H1 (cell line): Measurements from ENCODE around the gene EPS8L1. TPM values are rescaled to one million over a fixed set of nuclear protein-coding genes. Genes with fewer than 3 reads are reported as not detected.

Experiments used
- CTCF ChIA-PET: fragments of 300-600 bp; sonication (Branson Sonifier 250); formaldehyde crosslinking; loops from one replicate; lab custom pipeline; 2021; ENCODE audit not compliant: partially characterized antibody; lab: Charles Lee
- POLR2A ChIA-PET: fragments of 300-600 bp; sonication (Branson Sonifier 250); formaldehyde crosslinking; loops from one replicate; lab custom pipeline; 2021; ENCODE audit warnings: inconsistent platforms; ENCODE audit not compliant: partially characterized antibody; lab: Charles Lee
- DNase-seq, 2 experiments: peaks; one replicate each; pipeline versions ENCODE4 v3.0.0 to v3.0.0-alpha.2; 2010 to 2022; ENCODE audit warnings: low spot score in 2 of 2, low read depth in 1 of 2, mixed read lengths in 1 of 2
- FAIRE-seq: peaks from 2 replicates; lab custom pipeline; 2011; peaks lifted over from hg19 to GRCh38; lab: Jason Lieb, UNC
- H2AFZ ChIP-seq: 2 replicates; pipeline ENCODE4 v1.8.1; 2012; ENCODE audit warnings: low read length, inconsistent platforms
- H2AK5ac ChIP-seq: 2 replicates; pipeline ENCODE4 v1.6.1; 2013; ENCODE audit warnings: low read depth, low read length
- H2BK120ac ChIP-seq: replicated peaks from 2 replicates; pipeline ENCODE3; 2013; ENCODE audit warnings: low read depth, low read length, inconsistent platforms
- H2BK12ac ChIP-seq: 2 replicates; pipeline ENCODE4 v1.6.1; 2013; ENCODE audit warnings: low read depth, low read length
- H2BK15ac ChIP-seq: 2 replicates; pipeline ENCODE4 v1.6.1; 2013; ENCODE audit warnings: low read length
- H2BK20ac ChIP-seq: 2 replicates; pipeline ENCODE4 v1.6.1; 2013; ENCODE audit warnings: low read length
- H2BK5ac ChIP-seq: 2 replicates; pipeline ENCODE4 v1.6.1; 2013; ENCODE audit warnings: low read depth, low read length
- H3K14ac ChIP-seq: 2 replicates; pipeline ENCODE4 v1.6.1; 2013; ENCODE audit warnings: inconsistent platforms; ENCODE audit not compliant: insufficient read length
- H3K18ac ChIP-seq: 2 replicates; pipeline ENCODE4 v1.6.1; 2013; ENCODE audit warnings: low read length; ENCODE audit errors: extremely low read depth
- H3K23ac ChIP-seq: 2 replicates; pipeline ENCODE4 v1.6.1; 2013; ENCODE audit warnings: inconsistent platforms; ENCODE audit not compliant: insufficient read length
- H3K23me2 ChIP-seq: 2 replicates; pipeline ENCODE4 v1.6.1; 2013; ENCODE audit warnings: low read depth, low read length
- H3K27ac ChIP-seq: 2 replicates; pipeline ENCODE4 v1.6.1; 2011; ENCODE audit warnings: low read depth, low read length, inconsistent platforms
- H3K27me3 ChIP-seq, 4 experiments: replicated peaks in 1 of 4; 1 replicate in 1 of 4; 2 replicates in 3 of 4; pipeline versions ENCODE4 v1.6.1 to v1.8.1; 2011 to 2013; ENCODE audit warnings: low read length in 3 of 4, mild to moderate bottlenecking in 3 of 4, inconsistent platforms in 2 of 4, mixed read lengths in 2 of 4, moderate library complexity in 1 of 4; ENCODE audit not compliant: control insufficient read depth in 3 of 4, insufficient read depth in 3 of 4; ENCODE audit errors: extremely low read depth in 1 of 4
- H3K36me3 ChIP-seq, 4 experiments: 2 replicates each; pipeline versions ENCODE4 v1.6.1 to v1.8.1; 2011 to 2013; ENCODE audit warnings: mild to moderate bottlenecking in 4 of 4, low read length in 3 of 4, moderate library complexity in 2 of 4, control low read depth in 1 of 4, inconsistent platforms in 1 of 4; ENCODE audit not compliant: insufficient read depth in 4 of 4, control insufficient read depth in 2 of 4
- H3K4ac ChIP-seq: replicated peaks from 2 replicates; pipeline ENCODE3; 2013; ENCODE audit warnings: low read length, low read depth, mixed read lengths, inconsistent platforms; ENCODE audit not compliant: insufficient read length
- H3K4me1 ChIP-seq, 4 experiments: replicated peaks in 1 of 4; 1 replicate in 1 of 4; 2 replicates in 3 of 4; pipeline versions ENCODE4 v1.6.1 to v1.8.1; 2011 to 2013; ENCODE audit warnings: low read length in 3 of 4, inconsistent platforms in 2 of 4, mixed read lengths in 1 of 4; ENCODE audit not compliant: insufficient read depth in 4 of 4, control insufficient read depth in 3 of 4
- H3K4me2 ChIP-seq, 2 experiments: 2 replicates each; pipeline versions ENCODE4 v1.6.1 to v1.8.1; 2011 to 2013; ENCODE audit warnings: low read depth in 2 of 2, low read length in 2 of 2, control low read depth in 1 of 2, inconsistent platforms in 1 of 2, mild to moderate bottlenecking in 1 of 2; ENCODE audit not compliant: insufficient read depth in 1 of 2
- H3K4me3 ChIP-seq, 4 experiments: fragments of 200-600, 300-600 bp in 1 of 4; sonication (generic), shearing (Covaris generic), sonication (Bioruptor Twin) in 1 of 4; 2 replicates each; pipeline versions ENCODE4 v1.5.1 to v1.8.1; 2011 to 2016; ENCODE audit warnings: low read length in 4 of 4, low read depth in 3 of 4, control low read depth in 2 of 4, inconsistent platforms in 2 of 4, mild to moderate bottlenecking in 2 of 4, mixed read lengths in 1 of 4, moderate library complexity in 1 of 4; ENCODE audit not compliant: insufficient read depth in 2 of 4; ENCODE audit errors: extremely low read depth in 1 of 4
- H3K56ac ChIP-seq: replicated peaks from 2 replicates; pipeline ENCODE3; 2013; ENCODE audit warnings: low read depth, mild to moderate bottlenecking, mixed read lengths, low read length, inconsistent platforms; ENCODE audit not compliant: insufficient read length
- H3K79me1 ChIP-seq: 2 replicates; pipeline ENCODE4 v1.6.1; 2013; ENCODE audit warnings: low read depth, low read length, control low read depth
- H3K79me2 ChIP-seq, 2 experiments: 2 replicates each; pipeline versions ENCODE4 v1.6.1 to v1.8.1; 2012 to 2013; ENCODE audit warnings: low read length in 2 of 2, mild to moderate bottlenecking in 2 of 2, inconsistent platforms in 1 of 2; ENCODE audit not compliant: insufficient read depth in 2 of 2, control insufficient read depth in 1 of 2
- H3K9ac ChIP-seq, 4 experiments: replicated peaks in 1 of 4; 1 replicate in 1 of 4; 2 replicates in 3 of 4; pipeline versions ENCODE4 v1.6.1 to v1.8.1; 2011 to 2013; ENCODE audit warnings: low read depth in 3 of 4, low read length in 3 of 4, control low read depth in 2 of 4, mild to moderate bottlenecking in 2 of 4, moderate library complexity in 2 of 4, inconsistent platforms in 1 of 4; ENCODE audit errors: extremely low read depth in 1 of 4
- H3K9me3 ChIP-seq, 2 experiments: 2 replicates each; pipeline versions ENCODE4 v1.6.1 to v1.8.1; 2012 to 2013; ENCODE audit warnings: mild to moderate bottlenecking in 2 of 2, moderate library complexity in 2 of 2, control low read depth in 1 of 2, inconsistent platforms in 1 of 2, low read depth in 1 of 2, low read length in 1 of 2, mixed read lengths in 1 of 2; ENCODE audit not compliant: insufficient read depth in 2 of 2
- H4K20me1 ChIP-seq, 2 experiments: replicated peaks in 1 of 2; 2 replicates each; pipeline versions ENCODE3 to v1.8.1; 2011 to 2013; ENCODE audit warnings: inconsistent platforms in 2 of 2, low read length in 2 of 2, mild to moderate bottlenecking in 1 of 2; ENCODE audit not compliant: insufficient read depth in 2 of 2, control insufficient read depth in 1 of 2
- H4K5ac ChIP-seq: 2 replicates; pipeline ENCODE4 v1.6.1; 2013; ENCODE audit warnings: low read length, low read depth, mixed read lengths, inconsistent platforms; ENCODE audit not compliant: insufficient read length
- H4K8ac ChIP-seq: 2 replicates; pipeline ENCODE4 v1.8.0; 2013; ENCODE audit warnings: mild to moderate bottlenecking, moderate library complexity, low read length, inconsistent platforms; ENCODE audit not compliant: insufficient read depth; ENCODE audit errors: extremely low read depth
- H4K91ac ChIP-seq: replicated peaks from 2 replicates; pipeline ENCODE3; 2013; ENCODE audit warnings: low read length, mixed read lengths, inconsistent platforms; ENCODE audit not compliant: insufficient read length
- ATF3 ChIP-seq: IDR thresholded peaks from 2 replicates; pipeline ENCODE4 v1.6.1; 2011; ENCODE audit warnings: low read depth, mild to moderate bottlenecking, low read length; ENCODE audit not compliant: insufficient read depth
- BACH1 ChIP-seq: IDR thresholded peaks from 2 replicates; pipeline ENCODE4 v1.6.1; 2012; ENCODE audit warnings: low read length, improper control_type of control experiment
- CREB1 ChIP-seq: IDR thresholded peaks from 2 replicates; pipeline ENCODE4 v1.6.1; 2012; ENCODE audit warnings: inconsistent platforms
- CTBP2 ChIP-seq: IDR thresholded peaks from 2 replicates; pipeline ENCODE4 v1.7.0; 2011; ENCODE audit warnings: borderline replicate concordance, mild to moderate bottlenecking, moderate library complexity, mixed read lengths, low read length; ENCODE audit not compliant: insufficient read depth, insufficient read length
- E2F6 ChIP-seq: IDR thresholded peaks from 2 replicates; pipeline ENCODE4 v1.6.1; 2012; ENCODE audit warnings: inconsistent platforms
- JUN ChIP-seq: IDR thresholded peaks from 2 replicates; pipeline ENCODE4 v1.6.1; 2011; ENCODE audit warnings: low read depth, mild to moderate bottlenecking, improper control_type of control experiment, low read length
- NRF1 ChIP-seq: IDR thresholded peaks from 2 replicates; pipeline ENCODE4 v1.6.1; 2011; ENCODE audit warnings: mild to moderate bottlenecking, low read depth, low read length, improper control_type of control experiment
- SP4 ChIP-seq: IDR thresholded peaks from 2 replicates; pipeline ENCODE4 v1.6.1; 2012; ENCODE audit warnings: low read length, inconsistent platforms
- SRF ChIP-seq: IDR thresholded peaks from 2 replicates; pipeline ENCODE4 v1.6.1; 2011; ENCODE audit warnings: mild to moderate bottlenecking, low read depth, low read length, moderate library complexity
- SUZ12 ChIP-seq: fragments of 200-600 bp; sonication (generic); IDR thresholded peaks from 2 replicates; pipeline ENCODE4 v1.6.1; 2012; ENCODE audit warnings: mild to moderate bottlenecking, inconsistent platforms, low read length, moderate library complexity, mixed read lengths
- TBP ChIP-seq: IDR thresholded peaks from 2 replicates; pipeline ENCODE4 v1.6.1; 2011; ENCODE audit warnings: low read depth, low read length, improper control_type of control experiment
- USF2 ChIP-seq: IDR thresholded peaks from 2 replicates; pipeline ENCODE4 v1.6.1; 2011; ENCODE audit warnings: low read length, improper control_type of control experiment
- WGBS, 2 experiments: shearing (Covaris generic) in 1 of 2; methylation state at CpG; one replicate each; pipeline versions ENCODE4 v1.1.6 to v1.1.7; 2013 to 2015; ENCODE audit warnings: low lambda C conversion rate in 2 of 2, mixed read lengths in 2 of 2, inconsistent platforms in 1 of 2, low coverage in 1 of 2, missing lambda C conversion rate in 1 of 2; ENCODE audit not compliant: insufficient replicate concordance in 2 of 2, insufficient coverage in 1 of 2, insufficient read length in 1 of 2; ENCODE audit errors: extremely low coverage in 1 of 2, missing lambda C conversion rate in 1 of 2; 5-methylcytosine and 5-hydroxymethylcytosine counted together
- polyA plus RNA-seq, 7 experiments: library from polyadenylated mRNA; depleted of rRNA in 3 of 7; stranded (reverse) in 5 of 7; unstranded in 2 of 7; fragments of >200 nt in 5 of 7; fragments of 200-250 nt in 2 of 7; gene quantifications; 1 replicate in 5 of 7; 2 replicates in 1 of 7; 4 replicates in 1 of 7; pipeline versions ENCODE4 v1.2.1 to v1.2.3, GENCODE V29; 2011 to 2013; ENCODE audit warnings: missing spikeins in 2 of 7, mixed read lengths in 2 of 7
- total RNA-seq: library from RNA; stranded (reverse); fragmentation: NEBNext Ultra II Directional; extraction: Animal tissue kit (Norgen Biotek cat#: 25700); gene quantifications from 2 replicates; pipeline ENCODE4 v1.2.1, GENCODE V29; 2021

The EPS8L1 gene
- total and polyA plus RNA-seq, 2 of the 8 experiments (the other 6 are each of a cell fraction or from before 2014, with no cell fraction given), result 19.8 to 30.2 TPM

GRCh38 chr19:55103190-55103589 is 27.5 kb downstream of the EPS8L1 start:
- CTCF ChIA-PET, result interaction anchor here (1.3 to 3.0 kb wide), 2 partner anchors 8 to 14 kb away, joined by 6 to 16 read pairs; no protein-coding TSS in a partner anchor
- Histone ChIP-seq H3K9ac (no peak overlapping the region), H4K8ac (no peak overlapping the region), H2AFZ (no peak overlapping the region), H3K79me1 (peaks cover 5% of the 10 kb centered on the region; the same call in 1 of the 2 replicates), H3K4ac (no peak overlapping the region), H3K27ac (no peak overlapping the region), H2AK5ac (no peak overlapping the region), H4K91ac (no peak overlapping the region), H3K4me2 (no peak overlapping the region), H3K14ac (no peak overlapping the region), H2BK20ac (no peak overlapping the region), H3K4me3 (no peak overlapping the region), H3K79me2 (no peaks in the 10 kb centered on the region; a peak in 1 of 4 replicates), H3K9me3 (peaks cover 2 to 4% of the 10 kb centered on the region in 2 experiments; a peak in 2 of 4 replicates), H3K4me1 (peaks cover 0 to 2% (median 0%) of the 10 kb centered on the region in 4 experiments; a peak in 2 of 7 replicates), H3K27me3 (no peaks in the 10 kb centered on the region), H3K23ac (no peak overlapping the region), H3K23me2 (no peaks in the 10 kb centered on the region), H2BK15ac (no peak overlapping the region), H3K18ac (no peak overlapping the region), H3K56ac (no peak overlapping the region), H4K20me1 (peaks cover 17 to 25% of the 10 kb centered on the region in 2 experiments), H4K5ac (no peak overlapping the region), H2BK120ac (no peak overlapping the region), H2BK5ac (no peak overlapping the region), H3K36me3 (peaks cover 0 to 2% (median 0%) of the 10 kb centered on the region in 4 experiments; a peak in 1 of 8 replicates), H2BK12ac (no peak overlapping the region)
- FAIRE-seq (no peak), DNase-seq (no peak)
- WGBS, 2 experiments, result 92% methylated on average over 9 of the region's 9 CpGs; no CpG with 5 or more reads in 1 of the 2 experiments
- POLR2A ChIA-PET, result interaction anchor here (0.7 to 1.5 kb wide), 2 partner anchors 9 to 15 kb away, joined by 4 read pairs; no protein-coding TSS in a partner anchor
- TF ChIP-seq USF2 (no peak), TBP (no peak), NRF1 (no peak), E2F6 (no peak), SUZ12 (no peak), BACH1 (no peak), SRF (no peak), JUN (no peak), CREB1 (no peak), ATF3 (no peak), SP4 (no peak), CTBP2 (no peak)
